MM.1S (cell line): ENCODE data around the gene CPEB4.
A peak's percentile ranks its signal among the peaks of the same experiment; 100 is the strongest.

ENCODE experiments used
- DNase-seq: peaks from one replicate; pipeline ENCODE4 v3.0.0-alpha.2; 2015
- H2AFZ ChIP-seq: fragments of 300-600 bp; sonication (generic); 2 replicates; pipeline ENCODE4 v1.6.0; 2016; ENCODE audit warnings: antibody characterized with exemption, low read length
- H3F3A ChIP-seq: fragments of 300-600 bp; sonication (generic); 2 replicates; pipeline ENCODE4 v1.6.1; 2016; ENCODE audit warnings: mild to moderate bottlenecking, antibody characterized with exemption, low read length, moderate library complexity, mixed read lengths; ENCODE audit not compliant: insufficient read depth
- H3K27ac ChIP-seq: fragments of 300-600 bp; sonication (generic); 2 replicates; pipeline ENCODE4 v1.5.1; 2016; ENCODE audit warnings: mild to moderate bottlenecking, low read length
- H3K27me3 ChIP-seq: fragments of 300-600 bp; sonication (generic); replicated peaks from 2 replicates; pipeline ENCODE4 v1.6.0; 2016; ENCODE audit warnings: low read length; ENCODE audit not compliant: insufficient read depth
- H3K36me3 ChIP-seq: fragments of 300-600 bp; sonication (generic); replicated peaks from 2 replicates; pipeline ENCODE4 v1.6.1; 2016; ENCODE audit warnings: mild to moderate bottlenecking, low read length, mixed read lengths; ENCODE audit not compliant: insufficient read depth
- H3K4me1 ChIP-seq: fragments of 300-600 bp; sonication (generic); 2 replicates; pipeline ENCODE4 v1.6.1; 2016; ENCODE audit warnings: low read length, mixed read lengths
- H3K4me2 ChIP-seq: fragments of 300-600 bp; sonication (generic); 2 replicates; pipeline ENCODE4 v1.6.0; 2016; ENCODE audit warnings: low read depth, low read length
- H3K4me3 ChIP-seq: fragments of 300-600 bp; sonication (generic); 2 replicates; pipeline ENCODE4 v1.5.1; 2016; ENCODE audit warnings: low read length, mixed read lengths
- H3K79me2 ChIP-seq: fragments of 300-600 bp; sonication (generic); 2 replicates; pipeline ENCODE4 v1.6.1; 2016; ENCODE audit warnings: mixed run types, low read length, mixed read lengths
- H3K9ac ChIP-seq: fragments of 300-600 bp; sonication (generic); 2 replicates; pipeline ENCODE4 v1.6.1; 2016; ENCODE audit warnings: low read length, mixed read lengths
- H3K9me2 ChIP-seq: fragments of 300-600 bp; sonication (generic); replicated peaks from 2 replicates; pipeline ENCODE4 v1.6.1; 2016; ENCODE audit warnings: mild to moderate bottlenecking, low read length, mixed read lengths; ENCODE audit not compliant: insufficient read depth
- H3K9me3 ChIP-seq: fragments of 300-600 bp; sonication (generic); replicated peaks from 2 replicates; pipeline ENCODE4 v1.6.1; 2016; ENCODE audit warnings: mild to moderate bottlenecking, low read length, mixed read lengths; ENCODE audit not compliant: insufficient read depth
- H4K20me1 ChIP-seq: fragments of 300-600 bp; sonication (generic); 2 replicates; pipeline ENCODE4 v1.6.1; 2016; ENCODE audit warnings: mild to moderate bottlenecking, low read length, moderate library complexity, mixed read lengths; ENCODE audit not compliant: insufficient read depth
- CTCF ChIP-seq: fragments of 300-600 bp; sonication (generic); IDR thresholded peaks from 2 replicates; pipeline ENCODE4 v1.5.1; 2016; ENCODE audit warnings: antibody characterized with exemption, low read length, mixed read lengths
- EZH2 ChIP-seq: fragments of 300-600 bp; sonication (generic); optimal IDR thresholded peaks from 2 replicates; pipeline ENCODE3; 2017; ENCODE audit warnings: low read depth, mild to moderate bottlenecking, antibody characterized with exemption, low read length, mixed read lengths
- EZH2phosphoT487 ChIP-seq: fragments of 300-600 bp; sonication (generic); IDR thresholded peaks from 2 replicates; pipeline ENCODE4 v1.6.1; 2018; ENCODE audit warnings: antibody characterized with exemption, low read length

CPEB4 gene

GRCh38 chr5:173968154-173968797, 80.1 kb downstream of the CPEB4 start:
- peaks cover 15% of the 10 kb centered on the region for H3K4me1 ChIP-seq
- no peak for DNase-seq
- no peak overlapping the region for H3K4me2 ChIP-seq
- H3K9me3 ChIP-seq = no peaks in the 10 kb centered on the region
- H3K4me3 ChIP-seq = no peak overlapping the region
- H3K9me2 ChIP-seq = no peaks in the 10 kb centered on the region
- TF ChIP-seq EZH2phosphoT487 (no peak), CTCF (no peak), EZH2 (no peak)
- H4K20me1 ChIP-seq = no peaks in the 10 kb centered on the region
- H3K27ac ChIP-seq = no peak overlapping the region
- peaks cover 6% of the 10 kb centered on the region for H3F3A ChIP-seq
- H3K9ac ChIP-seq = no peak overlapping the region
- no peak overlapping the region for H2AFZ ChIP-seq
- H3K36me3 ChIP-seq = no peaks in the 10 kb centered on the region
- no peaks in the 10 kb centered on the region for H3K27me3 ChIP-seq
- H3K79me2 ChIP-seq = no peaks in the 10 kb centered on the region

- DNase-seq = no peak
- Histone ChIP-seq H3K36me3 (no peaks in the 10 kb centered on the region), H3K9me3 (no peaks in the 10 kb centered on the region), H4K20me1 (no peaks in the 10 kb centered on the region), H3F3A (0 out of 2 replicates have a peak, but pooled peaks cover 4% of the 10 kb centered on the region), H3K79me2 (no peaks in the 10 kb centered on the region), H3K4me2 (no peak overlapping the region), H3K9me2 (no peaks in the 10 kb centered on the region), H2AFZ (no peak overlapping the region), H3K27me3 (no peaks in the 10 kb centered on the region), H3K27ac (no peak overlapping the region), H3K9ac (no peak overlapping the region), H3K4me1 (peaks cover 15% of the 10 kb centered on the region), H3K4me3 (no peak overlapping the region)
- TF ChIP-seq EZH2phosphoT487 = no peak
Observed at GRCh38 chr5:173969167-173970049, 81.3 kb downstream of the CPEB4 start.

- TF ChIP-seq EZH2 (no peak), EZH2phosphoT487 (no peak), CTCF (peak; percentile 33)
- H3K9me2 ChIP-seq = no peaks in the 10 kb centered on the region
- H3K4me1 ChIP-seq = peaks cover 15% of the 10 kb centered on the region
- no peaks in the 10 kb centered on the region for H3F3A ChIP-seq
- H3K36me3 ChIP-seq = no peaks in the 10 kb centered on the region
- 0 out of 2 replicates have a peak overlapping the region, but pooled peaks have one; percentile 23 for H2AFZ ChIP-seq
- H3K4me3 ChIP-seq = no peak overlapping the region
- no peaks in the 10 kb centered on the region for H3K9me3 ChIP-seq
- H3K4me2 ChIP-seq = no peak overlapping the region
- H3K9ac ChIP-seq = no peak overlapping the region
- no peaks in the 10 kb centered on the region for H3K27me3 ChIP-seq
- H3K79me2 ChIP-seq = no peaks in the 10 kb centered on the region
- H3K27ac ChIP-seq = no peak overlapping the region
- H4K20me1 ChIP-seq = no peaks in the 10 kb centered on the region
- no peak for DNase-seq
Observed at GRCh38 chr5:173970878-173971650, 82.9 kb downstream of the CPEB4 start.
